ENCODE measurements around the gene NPBWR2. TPM values are rescaled to one million over a fixed set of nuclear protein-coding genes. Genes with fewer than 3 reads are reported as not detected.

NPBWR2 gene
- total and polyA plus RNA-seq, 9 of the 15 experiments (the other 6 are each of a cell fraction or from before 2014, with no cell fraction given) = not detected

DNA sequence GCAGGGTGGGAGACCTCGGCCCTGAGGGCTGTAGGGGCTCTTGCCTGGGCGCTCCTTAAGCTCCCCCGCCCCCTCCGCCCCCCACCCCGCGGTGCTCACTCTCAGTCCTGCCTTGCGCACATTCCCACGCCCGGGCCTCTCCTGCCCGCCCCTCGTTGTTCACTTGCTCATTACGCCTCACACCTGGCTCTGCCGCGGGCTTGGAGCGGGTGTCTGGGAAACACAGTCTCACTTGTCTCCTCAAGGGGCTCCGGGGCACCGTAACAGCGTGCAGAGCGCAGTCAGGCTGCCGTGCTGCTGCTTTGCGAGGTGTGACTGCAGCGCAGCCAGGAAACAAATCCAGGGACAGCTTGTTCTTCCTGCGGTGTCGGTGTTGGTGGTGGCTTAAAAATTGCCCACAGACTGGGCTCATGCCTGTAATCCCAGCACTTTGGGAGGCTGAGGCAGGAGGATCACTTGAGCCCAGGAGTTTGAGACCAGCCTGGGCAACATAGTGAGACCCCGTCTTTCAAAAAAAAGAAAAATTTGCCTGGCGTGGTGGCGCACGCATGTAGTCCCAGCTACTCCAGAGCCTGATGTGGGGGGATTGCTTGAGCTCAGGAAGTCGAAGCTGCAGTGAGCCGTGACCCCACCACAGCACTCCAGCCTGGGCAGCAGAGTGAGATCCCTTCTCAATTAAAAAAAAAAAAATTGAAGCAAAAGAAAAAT, 4.6 kb downstream of the NPBWR2 start:
- DNase-seq (ENCODE audit: extremely low read depth in 1 of 4, low spot score in 3 of 4) (peak in 2 of 4 experiments; percentile 32 to 33), FAIRE-seq (no peak), ATAC-seq (peak; percentile 25)
- Histone ChIP-seq H3K36me3 (ENCODE audit: control insufficient read depth, insufficient read depth, low read length) (no peaks in the 10 kb centered on the region), H3K27ac (ENCODE audit: extremely low read depth, low read depth, low read length) (no peak overlapping the region), H3K79me2 (ENCODE audit: control insufficient read depth, insufficient read depth, low read length) (no peaks in the 10 kb centered on the region), H3K9me1 (ENCODE audit: control insufficient read depth, insufficient read depth, low read length) (peaks cover 2% of the 10 kb centered on the region), H3K9me3 (replicated peaks; ENCODE audit: control insufficient read depth, insufficient read depth, low read depth, low read length) (no peaks in the 10 kb centered on the region), H2AFZ (ENCODE audit: low read depth, low read length) (peak overlapping the region; percentile 79; the same call in 1 of the 2 replicates), H3K4me3 (peak overlapping the region; percentile 46; the same call in 1 of the 2 replicates), H3K4me2 (ENCODE audit: insufficient read depth, low read length) (peak overlapping the region; percentile 58; the same call in 1 of the 2 replicates), H3K27me3 (ENCODE audit: control insufficient read depth in 2 of 2, insufficient read depth in 2 of 2, low read length in 2 of 2) (peaks cover 53 to 89% of the 10 kb centered on the region in 2 experiments), H3K4me1 (replicated peaks in 1 of 2; ENCODE audit: control insufficient read depth in 2 of 2, insufficient read depth in 2 of 2, low read length in 2 of 2) (peaks cover 0 to 51% of the 10 kb centered on the region in 2 experiments; a peak in 4 of 5 replicates), H3K9ac (ENCODE audit: insufficient read depth in 1 of 2, low read depth in 2 of 2, low read length in 2 of 2) (peak overlapping the region in 1 of 2 experiments; percentile 86; a peak in 2 of 4 replicates), H4K20me1 (replicated peaks; ENCODE audit: control insufficient read depth, insufficient read depth, low read length) (peaks cover 16% of the 10 kb centered on the region)
- intact Hi-C loops (cut with micrococcal nuclease) (no loop called here), in situ Hi-C loops (cut with MboI) (no loop called here)
- ChIA-PET CTCF (ENCODE audit: low intra/inter-chr PET ratio) (interaction anchor here (1.3 kb wide), 1 partner anchor 18 kb away, joined by 5 read pairs; no protein-coding TSS in a partner anchor), POLR2A (no interaction called here)
- BruUV-seq (replicated peaks) = no TSS peak
- WGBS (ENCODE audit: insufficient coverage, low coverage, missing lambda C conversion rate) = 5% methylated on average over 16 of the region's 30 CpGs
- TF ChIP-seq TCF7L2 (IDR thresholded peaks at IDR 0.05; ENCODE audit: low read depth, low read length) (no peak), ZNF121 (CRISPR knock-in tag; conservative IDR thresholded peaks at IDR 0.05) (peak; percentile 95), HNRNPLL (IDR thresholded peaks at IDR 0.05; ENCODE audit: low read depth, low read length, poor library complexity, severe bottlenecking) (peak; percentile 19), RBFOX2 (IDR thresholded peaks at IDR 0.05; ENCODE audit: low read depth, low read length) (0 out of 2 replicates have a peak, but pooled peaks have one; percentile 7)
